Effector memory CD8-positive, alpha-beta T cell (primary cell): ENCODE results near the gene CTDSPL.

Source experiments
- ATAC-seq: fragments of 150-1000 bp; cut with Tn5 transposase; replicated peaks from 2 replicates; pipeline ENCODE4 v1.10.0; 2021; ENCODE audit warnings: mild to moderate bottlenecking, moderate library complexity
- DNase-seq, 3 experiments: peaks; one replicate each; pipeline ENCODE4 v3.0.0; 2021
- H3K27ac Mint-ChIP-seq, 2 donors: one replicate each; pipeline ENCODE4 v1.8.0; 2022; ENCODE audit warnings: mild to moderate bottlenecking in 2 of 2, mixed read lengths in 2 of 2, moderate library complexity in 2 of 2
- H3K27me3 Mint-ChIP-seq, 2 donors: one replicate each; pipeline ENCODE4 v1.8.0; 2022; ENCODE audit warnings: mixed read lengths in 2 of 2
- H3K36me3 Mint-ChIP-seq: one replicate; pipeline ENCODE4 v1.8.0; 2022; ENCODE audit warnings: mild to moderate bottlenecking, moderate library complexity, mixed read lengths; ENCODE audit not compliant: insufficient read depth
- H3K4me1 Mint-ChIP-seq, 2 donors: one replicate each; pipeline ENCODE4 v1.8.0; 2022; ENCODE audit warnings: low read depth in 2 of 2, mixed read lengths in 2 of 2
- H3K4me3 Mint-ChIP-seq, 2 donors: one replicate each; pipeline ENCODE4 v1.8.0; 2022; ENCODE audit warnings: mild to moderate bottlenecking in 2 of 2, mixed read lengths in 2 of 2, moderate library complexity in 2 of 2
- H3K9me3 Mint-ChIP-seq, 2 donors: one replicate each; pipeline ENCODE4 v1.8.0; 2022; ENCODE audit warnings: mixed read lengths in 2 of 2

The CTDSPL gene

GRCh38 chr3:37826933-37827332, 34.7 kb upstream of the CTDSPL start:
- Mint-ChIP-seq H3K27me3 (peaks cover 46 to 47% of the 10 kb centered on the region in 2 donors), H3K36me3 (no peaks in the 10 kb centered on the region), H3K4me3 (no peak overlapping the region), H3K4me1 (no peaks in the 10 kb centered on the region), H3K9me3 (no peaks in the 10 kb centered on the region), H3K27ac (no peak overlapping the region)
- DNase-seq, result no peak
- no peak for ATAC-seq

- no peaks in the 10 kb centered on the region for H3K4me1 Mint-ChIP-seq
- no peak for DNase-seq
Measured at GRCh38 chr3:37832480-37832879, 29.2 kb upstream of the CTDSPL start.

DNA sequence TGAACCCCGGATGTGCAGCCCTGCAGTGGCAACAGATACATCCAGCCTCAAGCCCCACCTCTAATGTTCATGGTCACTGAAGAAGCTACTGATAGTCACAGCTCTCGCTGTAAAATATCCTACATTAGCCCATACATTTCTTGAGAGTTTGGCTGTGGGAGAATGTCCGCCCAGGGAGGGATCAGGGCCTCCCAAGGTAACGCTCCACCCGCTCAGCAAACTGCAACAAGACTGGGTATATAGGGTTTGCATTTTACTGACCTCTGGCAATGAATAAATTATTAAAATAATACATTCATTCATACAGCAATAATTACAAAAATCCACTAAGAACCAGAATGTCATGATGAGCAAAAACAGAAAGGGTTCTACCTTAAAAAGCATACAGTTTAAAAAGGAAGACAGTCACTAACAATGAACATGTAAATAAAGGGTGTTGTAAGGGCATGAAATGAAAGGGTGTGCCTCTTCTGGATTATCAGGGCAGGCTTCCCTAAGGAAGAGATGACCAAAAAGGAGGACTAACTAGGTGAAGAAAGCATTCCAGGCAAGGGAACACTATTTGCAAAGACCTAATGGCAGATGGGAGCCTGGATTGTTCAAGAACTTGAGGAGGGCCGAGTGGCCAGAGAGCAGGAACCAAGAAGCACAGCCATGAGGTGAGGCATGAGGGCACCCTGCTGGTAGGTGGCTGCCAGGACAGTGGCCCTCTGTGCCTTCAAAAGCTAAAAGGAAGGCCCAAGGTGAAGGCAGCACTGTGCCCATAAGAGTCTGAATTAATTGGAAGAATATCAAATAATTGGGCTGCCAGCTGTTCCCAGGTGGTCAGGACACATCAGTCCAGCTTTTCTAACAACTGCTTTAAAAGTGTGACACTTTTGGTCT, 28.1 kb upstream of the CTDSPL start:
- Mint-ChIP-seq H3K4me3 (no peak overlapping the region), H3K27ac (no peak overlapping the region)
- no peak for DNase-seq

More at GRCh38 chr3:37832480-37832879, 29.2 kb upstream of the CTDSPL start:
- Mint-ChIP-seq H3K9me3 (no peaks in the 10 kb centered on the region), H3K4me3 (no peak overlapping the region), H3K27me3 (peaks cover 30 to 47% of the 10 kb centered on the region in 2 donors), H3K36me3 (no peaks in the 10 kb centered on the region), H3K27ac (no peak overlapping the region)
- no peak for ATAC-seq

GRCh38 chr3:37836589-37836988, 25.1 kb upstream of the CTDSPL start:
- H3K9me3 Mint-ChIP-seq, result no peaks in the 10 kb centered on the region
- ATAC-seq, result no peak
- H3K27ac Mint-ChIP-seq, result no peak overlapping the region

More for the DNA sequence above, 28.1 kb upstream of the CTDSPL start:
- Mint-ChIP-seq H3K4me1 (no peaks in the 10 kb centered on the region), H3K9me3 (no peaks in the 10 kb centered on the region), H3K27me3 (peaks cover 31 to 47% of the 10 kb centered on the region in 2 donors), H3K36me3 (no peaks in the 10 kb centered on the region)
- ATAC-seq, result no peak

DNA sequence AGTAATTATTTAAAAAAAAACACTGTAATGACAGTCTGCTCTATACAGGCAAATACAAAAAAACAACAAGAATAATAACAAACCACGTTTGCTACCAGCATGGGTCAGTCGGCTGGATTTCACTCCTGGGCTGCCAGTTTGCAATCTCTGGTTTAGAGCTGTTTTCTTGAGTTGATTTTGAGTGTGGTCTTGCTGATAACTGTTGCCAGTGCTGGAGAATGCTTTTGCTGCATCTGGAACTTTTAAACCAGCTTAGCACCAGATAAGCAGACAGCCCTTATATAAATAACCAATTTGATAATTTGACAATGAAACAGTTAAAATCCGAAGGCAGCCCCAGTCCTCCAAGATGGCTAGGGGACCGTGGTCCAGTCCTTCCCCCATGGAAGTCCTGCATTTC, 14.0 kb upstream of the CTDSPL start:
- Mint-ChIP-seq H3K9me3 (peaks cover 0 to 2% of the 10 kb centered on the region in 2 donors), H3K36me3 (peaks cover 3% of the 10 kb centered on the region)
- no peak for ATAC-seq

More at GRCh38 chr3:37836589-37836988, 25.1 kb upstream of the CTDSPL start:
- peaks cover 42 to 52% of the 10 kb centered on the region in 2 donors for H3K27me3 Mint-ChIP-seq
- no peak for DNase-seq
- H3K4me1 Mint-ChIP-seq, result no peaks in the 10 kb centered on the region
- no peak overlapping the region for H3K4me3 Mint-ChIP-seq
- no peaks in the 10 kb centered on the region for H3K36me3 Mint-ChIP-seq

GRCh38 chr3:37849146-37849923, 12.3 kb upstream of the CTDSPL start:
- no peaks in the 10 kb centered on the region for H3K9me3 Mint-ChIP-seq
- H3K27ac Mint-ChIP-seq, result no peak overlapping the region
- no peak for DNase-seq
- ATAC-seq, result no peak
- no peaks in the 10 kb centered on the region for H3K27me3 Mint-ChIP-seq
- H3K4me1 Mint-ChIP-seq, result no peaks in the 10 kb centered on the region
- H3K36me3 Mint-ChIP-seq, result peaks cover 3% of the 10 kb centered on the region
- no peak overlapping the region for H3K4me3 Mint-ChIP-seq

More for the DNA sequence above, 14.0 kb upstream of the CTDSPL start:
- DNase-seq, result no peak
- Mint-ChIP-seq H3K27me3 (peaks cover 8 to 12% of the 10 kb centered on the region in 2 donors), H3K4me1 (no peaks in the 10 kb centered on the region), H3K27ac (no peak overlapping the region), H3K4me3 (no peak overlapping the region)

DNA sequence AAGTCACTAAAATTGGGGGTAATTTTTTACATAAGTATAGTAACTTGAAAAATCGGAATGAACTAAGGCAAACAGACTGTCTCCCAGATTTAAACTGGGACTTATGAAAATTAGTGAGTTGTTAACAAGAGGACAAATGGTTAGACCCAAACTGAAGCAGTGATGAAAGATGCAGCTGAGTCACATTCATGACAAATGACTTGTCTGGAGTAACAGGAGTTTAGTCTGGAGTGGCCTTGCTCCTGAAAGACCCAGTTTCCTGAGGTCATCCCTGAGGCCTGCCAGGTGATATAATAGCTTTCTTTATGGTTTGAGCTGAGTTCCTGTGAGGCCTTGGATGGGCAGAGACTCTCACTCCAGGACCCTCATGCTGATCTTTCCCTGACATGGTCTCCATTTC, 9.6 kb upstream of the CTDSPL start:
- H3K4me3 Mint-ChIP-seq, result no peak overlapping the region
- H3K27me3 Mint-ChIP-seq, result no peaks in the 10 kb centered on the region
- no peak for DNase-seq
- no peaks in the 10 kb centered on the region for H3K4me1 Mint-ChIP-seq
- no peaks in the 10 kb centered on the region for H3K9me3 Mint-ChIP-seq
- ATAC-seq, result no peak
- H3K36me3 Mint-ChIP-seq, result peaks cover 3% of the 10 kb centered on the region
- H3K27ac Mint-ChIP-seq, result no peak overlapping the region

GRCh38 chr3:37852771-37853170, 8.9 kb upstream of the CTDSPL start:
- peaks cover 3% of the 10 kb centered on the region for H3K36me3 Mint-ChIP-seq
- no peak overlapping the region for H3K27ac Mint-ChIP-seq
- no peaks in the 10 kb centered on the region for H3K4me1 Mint-ChIP-seq
- ATAC-seq (no peak), DNase-seq (no peak)
- H3K4me3 Mint-ChIP-seq, result no peak overlapping the region
- H3K9me3 Mint-ChIP-seq, result no peaks in the 10 kb centered on the region
- H3K27me3 Mint-ChIP-seq, result peaks cover 0 to 7% of the 10 kb centered on the region in 2 donors

- H3K4me3 Mint-ChIP-seq, result no peak overlapping the region
- ATAC-seq, result no peak
- no peak overlapping the region for H3K27ac Mint-ChIP-seq
- DNase-seq, result no peak
- H3K4me1 Mint-ChIP-seq, result no peaks in the 10 kb centered on the region
- peaks cover 3% of the 10 kb centered on the region for H3K36me3 Mint-ChIP-seq
- H3K9me3 Mint-ChIP-seq, result no peaks in the 10 kb centered on the region
- H3K27me3 Mint-ChIP-seq, result peaks cover 0 to 8% of the 10 kb centered on the region in 2 donors
Measured at GRCh38 chr3:37853691-37854413, 7.8 kb upstream of the CTDSPL start.

DNA sequence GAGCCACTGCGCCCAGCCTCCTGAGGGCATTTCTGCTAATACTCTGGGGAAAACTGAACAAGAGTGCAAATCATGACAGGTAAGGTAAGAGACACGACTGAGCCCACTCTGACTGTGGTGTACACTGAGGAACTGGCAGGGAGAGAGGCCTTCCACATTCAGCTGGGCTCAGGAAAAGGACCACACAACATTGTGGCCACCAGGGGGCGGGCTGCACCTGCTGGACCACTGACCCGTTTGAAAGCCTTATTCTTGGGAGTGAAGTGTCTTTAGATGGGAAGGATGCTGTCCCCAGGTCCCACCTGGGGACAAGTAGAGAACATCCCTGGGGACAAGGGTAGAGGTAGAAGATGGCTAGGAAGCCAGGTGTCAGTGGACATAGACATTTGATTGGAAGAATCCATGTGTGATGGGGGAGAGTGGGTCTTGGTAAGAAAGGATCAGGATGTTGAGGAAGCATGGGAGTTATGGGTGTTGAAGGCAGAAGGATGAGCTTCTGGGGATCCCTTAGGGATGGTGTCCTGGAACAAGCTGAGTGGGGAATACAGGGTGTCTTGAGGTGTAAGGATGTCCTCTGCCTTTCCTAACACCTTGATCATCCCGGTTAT, 6.2 kb upstream of the CTDSPL start:
- Mint-ChIP-seq H3K36me3 (peaks cover 3% of the 10 kb centered on the region), H3K27ac (no peak overlapping the region), H3K4me1 (peaks cover 0 to 6% of the 10 kb centered on the region in 2 donors), H3K27me3 (peaks cover 5 to 16% of the 10 kb centered on the region in 2 donors), H3K4me3 (no peak overlapping the region), H3K9me3 (no peaks in the 10 kb centered on the region)
- peak; percentile 41 for ATAC-seq
- DNase-seq, result peak; percentile 43 to 55 (median 53)

DNA sequence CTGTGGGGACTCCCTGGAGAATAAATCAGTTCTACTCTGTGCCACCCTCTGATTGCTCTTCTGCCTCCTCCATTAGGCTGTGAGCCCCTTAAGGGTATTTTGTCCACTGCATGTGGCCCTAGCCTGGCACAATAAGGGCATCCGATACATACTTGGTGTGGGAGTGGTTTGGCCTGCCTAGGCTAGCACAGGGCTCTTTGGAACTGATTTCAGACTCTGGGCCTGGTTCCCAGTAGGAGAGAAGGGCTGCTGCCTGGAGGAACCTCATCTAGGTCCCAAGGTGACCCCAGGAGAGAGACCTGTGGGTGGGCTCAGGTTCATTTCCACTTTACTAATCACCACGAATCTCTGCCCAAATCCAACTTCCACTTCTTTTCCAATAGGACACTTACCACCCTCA, 5.3 kb upstream of the CTDSPL start:
- no peaks in the 10 kb centered on the region for H3K9me3 Mint-ChIP-seq
- peaks cover 3% of the 10 kb centered on the region for H3K36me3 Mint-ChIP-seq
- H3K4me3 Mint-ChIP-seq, result no peak overlapping the region
- H3K27me3 Mint-ChIP-seq, result peaks cover 13 to 23% of the 10 kb centered on the region in 2 donors
- DNase-seq (no peak), ATAC-seq (no peak)
- no peak overlapping the region for H3K27ac Mint-ChIP-seq
- peaks cover 6 to 10% of the 10 kb centered on the region in 2 donors for H3K4me1 Mint-ChIP-seq

- ATAC-seq, result no peak
- no peak for DNase-seq
- H3K27me3 Mint-ChIP-seq, result peaks cover 23 to 41% of the 10 kb centered on the region in 2 donors
- H3K27ac Mint-ChIP-seq, result no peak overlapping the region
- H3K4me3 Mint-ChIP-seq, result no peak overlapping the region
- H3K36me3 Mint-ChIP-seq, result no peaks in the 10 kb centered on the region
- H3K9me3 Mint-ChIP-seq, result no peaks in the 10 kb centered on the region
- peaks cover 6 to 10% of the 10 kb centered on the region in 2 donors for H3K4me1 Mint-ChIP-seq
Measured at GRCh38 chr3:37858742-37859141, 2.9 kb upstream of the CTDSPL start.

- H3K4me1 Mint-ChIP-seq, result peaks cover 6 to 10% of the 10 kb centered on the region in 2 donors
- no peaks in the 10 kb centered on the region for H3K36me3 Mint-ChIP-seq
- H3K27ac Mint-ChIP-seq, result no peak overlapping the region
- H3K4me3 Mint-ChIP-seq, result no peak overlapping the region
- peaks cover 23 to 47% of the 10 kb centered on the region in 2 donors for H3K27me3 Mint-ChIP-seq
- DNase-seq (no peak), ATAC-seq (no peak)
- H3K9me3 Mint-ChIP-seq, result no peaks in the 10 kb centered on the region
Measured at GRCh38 chr3:37859354-37859753, 2.3 kb upstream of the CTDSPL start.
